GM18870 (cell line): ENCODE measurements around the gene TMEM51.
"Not testable (repeated sequence)": the region's sequence is repeated elsewhere in the genome, so short reads cannot be mapped to it uniquely, and the experiment has no call there.

Source experiments
- ATAC-seq: cut with Tn5 transposase; IDR thresholded peaks from one replicate; pipeline ENCODE4 v1.9.1; 2021; ENCODE audit warnings: moderate library complexity; ENCODE audit not compliant: unreplicated experiment

Gene TMEM51

DNA sequence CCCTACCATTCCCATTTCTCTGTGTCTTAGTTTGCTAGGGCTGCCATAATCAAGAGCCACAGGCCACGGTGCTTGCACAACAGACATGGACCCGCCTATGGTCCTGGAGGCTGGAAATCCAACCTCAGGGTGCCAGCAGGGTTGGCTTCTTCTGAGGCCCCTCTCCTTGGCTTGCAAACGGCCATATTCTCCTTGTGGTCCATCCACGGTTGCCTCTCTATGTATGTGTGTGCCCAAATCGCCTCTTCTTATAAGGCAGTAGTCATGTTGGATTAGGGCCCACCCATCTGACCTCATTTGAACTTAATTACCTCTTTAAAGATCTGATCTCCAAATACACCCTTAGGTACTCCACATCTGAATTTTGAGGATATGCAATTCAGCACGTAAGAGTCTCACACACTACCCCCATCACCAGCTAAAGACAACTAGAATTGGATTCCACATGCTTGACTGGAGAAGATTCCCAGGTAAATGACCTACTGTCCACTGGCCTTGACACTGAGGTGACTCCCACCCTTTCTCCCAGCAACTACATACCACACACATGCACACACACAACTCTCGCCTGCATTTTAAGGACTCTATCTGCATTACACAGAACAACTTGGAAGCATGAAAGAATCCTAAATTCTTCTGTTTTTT, 28.3 kb upstream of the TMEM51 start:
- ATAC-seq, result no peak

DNA sequence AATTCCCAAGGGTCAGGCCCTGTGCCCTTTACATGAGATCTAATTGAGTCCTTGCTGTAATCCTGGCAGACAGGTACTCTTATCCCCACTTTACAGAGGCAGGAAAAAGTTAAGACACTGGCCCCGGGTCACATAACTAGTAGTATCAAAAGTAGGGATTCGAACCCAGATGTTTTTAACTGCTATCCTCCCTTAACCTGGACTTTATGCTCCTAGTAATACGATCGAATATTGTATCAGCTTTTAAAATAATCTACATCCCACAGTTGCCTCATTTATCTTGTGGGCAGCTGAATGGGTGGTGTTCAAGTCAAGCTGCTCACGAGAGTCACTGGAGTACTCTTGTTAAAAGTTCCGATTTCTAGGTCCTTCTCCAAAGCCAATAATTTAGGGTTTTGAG, 25.5 kb upstream of the TMEM51 start:
- no peak for ATAC-seq

DNA sequence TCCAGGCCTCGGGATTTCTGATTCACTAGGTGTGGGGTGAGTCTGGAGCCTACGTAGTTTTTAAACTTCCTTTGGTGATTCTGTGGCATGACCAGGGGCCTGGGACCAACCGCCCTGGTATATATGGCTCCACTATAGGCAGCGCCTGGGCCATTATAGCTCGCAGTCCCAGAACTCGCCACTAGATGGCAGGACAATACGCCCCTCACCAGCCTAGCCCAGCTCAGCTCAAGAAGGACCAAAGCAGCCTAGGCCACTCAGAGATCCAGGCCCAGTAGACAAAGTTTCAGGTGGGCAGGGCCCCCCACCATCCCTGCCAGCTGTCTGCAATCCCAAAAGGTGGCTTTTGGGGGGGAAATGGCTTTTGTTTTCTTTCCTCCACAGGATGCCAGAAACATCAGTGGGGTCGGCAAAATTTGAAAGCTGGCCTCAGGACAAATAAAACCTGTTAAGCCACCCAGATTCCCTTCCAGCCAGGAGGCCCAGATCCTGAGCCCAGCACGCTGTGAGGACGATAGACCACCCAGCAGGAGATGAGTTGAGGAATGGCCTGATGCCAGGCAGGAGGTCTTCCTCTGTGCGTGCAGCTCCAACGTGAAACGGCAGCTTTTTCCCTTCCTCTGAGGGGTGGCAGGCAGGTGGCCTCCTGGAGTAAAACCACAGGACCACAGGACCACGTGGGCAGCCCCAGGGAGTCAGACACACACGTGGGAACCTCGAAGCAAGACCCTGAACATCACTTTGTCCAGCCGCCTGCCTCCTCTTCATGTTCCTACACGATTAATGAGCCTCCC, 24.8 kb upstream of the TMEM51 start:
- no peak for ATAC-seq

DNA sequence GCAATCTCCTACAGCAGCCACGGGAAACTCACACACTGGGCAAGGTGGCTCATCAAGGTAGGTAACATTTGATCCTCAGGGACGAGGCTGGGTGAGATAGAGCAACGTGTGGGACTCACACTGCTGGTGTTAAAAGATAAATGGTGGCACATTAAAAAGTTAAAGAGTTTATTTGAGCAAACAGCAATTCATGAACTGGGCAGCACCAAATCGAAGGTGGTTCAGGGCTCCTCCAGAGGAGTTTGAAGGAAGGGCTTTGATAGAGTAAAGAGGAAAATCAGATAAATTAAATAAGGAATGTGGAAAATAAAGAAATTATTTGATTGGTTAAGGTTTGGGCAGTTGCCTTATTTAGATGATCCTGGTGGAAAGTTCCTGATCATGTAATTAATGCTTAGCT, 23.6 kb upstream of the TMEM51 start:
- no peak for ATAC-seq

DNA sequence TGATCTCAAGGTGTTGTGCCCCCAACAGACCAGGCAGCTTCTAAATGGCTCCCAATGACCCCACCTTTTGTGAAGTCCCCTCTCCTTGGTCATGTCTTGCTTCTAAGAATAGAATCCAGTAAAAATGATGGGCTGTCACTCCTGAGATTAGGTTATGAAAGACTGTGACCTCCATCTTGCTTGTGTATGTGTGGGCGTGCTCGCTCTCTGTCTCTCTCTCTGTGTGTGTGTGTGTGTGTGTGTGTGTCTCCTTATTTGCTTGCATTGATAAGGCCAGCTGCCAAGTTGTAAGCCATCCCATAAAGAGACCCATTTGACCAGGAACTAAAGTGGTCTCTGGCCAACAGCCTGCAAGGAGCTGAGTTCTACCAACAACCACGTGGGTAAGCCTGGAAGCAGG, 22.9 kb upstream of the TMEM51 start:
- ATAC-seq, result no peak

DNA sequence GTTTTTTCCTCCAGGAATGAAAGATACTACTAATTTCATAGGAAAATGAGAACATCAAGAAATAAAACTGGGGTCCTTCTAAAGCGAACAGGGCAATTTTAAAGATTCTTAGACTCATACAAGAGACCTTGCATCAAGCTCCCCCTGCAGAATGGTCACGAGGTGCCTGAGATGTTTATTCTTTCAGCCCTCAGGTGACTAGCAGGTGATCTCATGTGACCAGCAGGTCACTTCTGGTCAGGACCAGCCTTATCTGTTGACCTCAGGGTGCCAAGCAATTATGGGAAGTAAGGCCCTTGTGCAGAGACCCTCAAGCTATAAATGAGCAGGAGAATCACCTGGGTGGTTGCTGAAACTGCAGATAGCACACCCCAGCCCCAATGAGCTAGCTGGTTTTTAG, 20.6 kb upstream of the TMEM51 start:
- no peak for ATAC-seq

DNA sequence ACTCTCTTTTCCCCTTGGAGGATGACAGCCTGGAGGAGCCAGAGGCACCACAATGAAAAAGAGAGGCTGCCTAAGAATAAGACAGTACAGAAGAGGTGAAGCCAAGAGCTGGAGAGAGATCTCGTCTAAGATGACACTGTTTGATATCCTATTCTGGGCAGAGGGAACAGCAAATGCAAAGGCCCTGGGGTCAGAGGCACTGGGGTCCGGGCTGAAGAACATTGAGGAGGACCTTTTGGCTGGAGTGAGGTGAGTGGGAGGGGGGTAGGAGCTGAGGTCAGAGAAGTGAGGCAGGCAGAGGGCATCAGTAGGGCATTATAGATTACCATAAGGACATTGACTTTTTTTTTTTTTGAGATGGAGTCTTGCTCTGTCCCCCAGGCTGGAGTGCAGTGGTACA, 19.3 kb upstream of the TMEM51 start:
- ATAC-seq, result no peak

DNA sequence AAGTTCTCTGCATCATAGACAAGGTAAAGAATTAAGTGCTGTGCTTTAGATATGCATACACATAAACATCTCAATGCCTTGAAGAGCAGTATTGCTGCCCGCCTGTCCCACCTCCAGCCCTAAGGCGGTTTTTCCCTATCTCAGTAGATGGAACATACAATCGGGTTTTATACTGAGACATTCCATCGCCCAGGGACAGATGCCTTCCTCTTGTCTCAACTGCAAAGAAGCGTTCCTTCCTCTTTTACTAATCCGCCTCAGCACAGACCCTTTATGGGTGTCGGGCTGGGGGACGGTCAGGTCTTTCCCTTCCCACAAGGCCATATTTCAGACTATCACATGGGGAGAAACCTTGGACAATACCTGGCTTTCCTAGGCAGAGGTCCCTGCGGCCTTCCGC, 17.9 kb upstream of the TMEM51 start:
- ATAC-seq, result not testable (repeated sequence)

DNA sequence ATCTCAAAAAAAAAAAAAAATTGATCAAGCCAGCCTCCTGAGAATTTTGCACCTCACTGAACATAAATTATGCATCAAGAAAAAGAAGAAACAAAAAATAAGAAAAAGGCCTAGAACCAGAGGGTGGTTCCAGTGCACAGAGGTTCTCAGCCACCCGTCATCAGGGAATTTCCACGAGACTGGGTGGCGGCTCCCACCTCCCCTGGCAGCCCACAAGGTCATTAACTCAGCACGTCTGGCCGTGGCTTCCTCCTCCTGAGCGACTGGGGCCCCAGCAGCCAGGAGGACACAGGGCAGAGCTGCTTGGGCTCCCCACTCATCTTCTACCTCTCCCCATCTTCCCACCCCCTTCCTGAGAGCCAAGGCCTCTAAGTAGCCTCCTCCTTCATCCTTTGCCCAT, 15.7 kb upstream of the TMEM51 start:
- no peak for ATAC-seq

DNA sequence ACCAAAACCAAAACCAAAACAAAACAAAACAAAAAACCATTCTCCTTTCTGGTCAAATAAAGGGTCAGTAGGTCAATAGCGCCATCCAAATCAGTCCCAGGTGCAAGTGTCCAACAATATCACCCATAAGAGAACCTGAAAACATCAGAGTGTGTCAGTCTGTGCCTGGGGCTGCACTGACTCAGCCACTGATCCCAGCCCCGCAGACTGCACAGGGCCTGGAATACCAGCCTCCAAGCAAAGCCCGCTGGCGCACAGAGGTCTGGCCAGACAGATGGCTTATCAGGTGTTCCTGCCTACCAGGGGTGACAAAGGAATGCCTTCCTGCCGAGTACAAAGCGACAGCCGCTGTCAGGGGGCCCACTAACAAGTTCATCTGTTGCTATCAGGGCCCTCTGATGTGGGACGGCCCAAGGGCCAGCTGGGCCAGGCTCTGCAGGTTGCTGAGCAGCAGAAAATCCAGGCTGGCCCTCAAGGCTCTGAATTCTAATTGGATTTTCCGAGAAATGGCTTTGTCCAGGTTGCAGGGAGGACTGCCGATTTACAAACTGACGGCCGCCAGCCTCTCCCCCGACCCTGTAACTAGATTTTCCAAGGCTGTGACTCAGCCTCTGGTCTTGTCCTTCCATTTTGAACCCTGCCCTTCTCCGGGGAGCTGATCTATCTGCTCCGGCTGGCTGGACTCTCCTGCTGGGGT, 13.7 kb upstream of the TMEM51 start:
- ATAC-seq, result no peak

DNA sequence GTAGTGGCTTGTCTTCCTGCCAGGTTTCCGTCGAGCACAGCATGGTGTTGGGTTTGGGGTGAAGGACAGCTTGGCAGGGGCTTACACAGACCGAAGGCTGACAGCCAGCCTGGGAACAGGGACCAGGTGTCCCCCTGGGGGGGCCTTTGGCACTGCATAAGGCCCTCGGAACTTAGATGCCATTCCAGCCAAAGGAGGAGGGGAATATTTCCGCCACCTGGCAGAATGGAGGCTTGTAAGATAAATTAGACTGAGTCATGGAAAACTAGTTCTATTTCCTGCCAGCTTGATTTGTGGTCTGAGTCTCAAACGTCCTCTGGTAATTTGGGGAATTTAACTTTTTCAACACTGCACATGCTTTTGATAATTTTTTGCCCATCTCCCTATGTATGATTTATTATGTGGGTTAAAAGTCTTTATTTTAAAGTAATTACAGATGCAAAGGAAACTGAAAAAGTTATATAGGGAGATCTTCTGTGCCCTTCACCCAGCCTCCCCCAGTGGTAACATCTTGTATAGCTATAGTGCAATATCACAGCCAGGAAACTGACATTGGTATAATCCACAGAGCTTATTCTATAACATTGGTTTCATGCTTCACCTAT, 11.5 kb upstream of the TMEM51 start:
- ATAC-seq, result no peak

DNA sequence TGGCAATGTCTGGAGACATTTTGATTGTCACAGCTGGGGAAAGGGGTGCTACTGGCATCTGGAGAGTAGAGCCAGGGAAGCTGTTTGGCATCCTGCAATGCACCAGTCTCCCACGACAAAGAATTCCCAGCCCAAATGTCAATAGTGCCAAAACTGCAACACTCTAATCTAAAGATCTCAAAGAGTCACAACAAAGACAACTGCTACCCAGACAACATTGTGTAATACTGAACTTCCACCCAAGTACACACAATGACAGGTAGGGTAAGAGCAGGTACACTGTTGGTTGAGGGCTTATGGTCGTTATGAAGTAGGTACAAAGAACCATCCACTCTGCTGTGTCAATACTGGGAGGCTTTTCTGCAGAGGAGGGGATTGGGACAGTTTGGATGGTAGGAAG, 8.2 kb upstream of the TMEM51 start:
- no peak for ATAC-seq

DNA sequence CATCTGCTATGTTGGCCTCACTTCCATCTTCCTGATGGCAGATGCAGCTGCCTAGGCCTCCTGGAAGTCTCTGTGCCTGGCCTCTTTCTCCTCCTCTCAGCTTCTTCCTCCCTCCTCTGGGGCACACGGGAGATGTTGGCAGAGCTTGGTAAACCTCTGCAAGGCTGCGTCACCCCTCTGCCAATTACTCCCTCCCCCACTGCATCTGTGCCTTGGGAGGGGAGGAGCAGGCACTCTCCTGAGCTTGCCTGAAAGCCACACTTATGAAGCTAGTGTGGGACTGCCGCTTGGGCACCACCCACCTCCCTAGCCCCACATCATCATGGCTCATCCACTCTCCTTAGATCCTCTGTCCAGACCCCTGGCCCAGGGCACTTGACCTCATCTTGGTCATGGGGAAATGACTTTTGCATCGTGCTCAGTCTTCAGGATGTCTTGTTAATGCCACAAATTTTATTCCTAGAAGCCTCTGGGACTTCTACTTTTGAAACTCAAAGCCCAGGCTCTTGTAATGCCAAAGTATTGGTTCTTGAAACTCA, 7.3 kb upstream of the TMEM51 start:
- ATAC-seq, result no peak

DNA sequence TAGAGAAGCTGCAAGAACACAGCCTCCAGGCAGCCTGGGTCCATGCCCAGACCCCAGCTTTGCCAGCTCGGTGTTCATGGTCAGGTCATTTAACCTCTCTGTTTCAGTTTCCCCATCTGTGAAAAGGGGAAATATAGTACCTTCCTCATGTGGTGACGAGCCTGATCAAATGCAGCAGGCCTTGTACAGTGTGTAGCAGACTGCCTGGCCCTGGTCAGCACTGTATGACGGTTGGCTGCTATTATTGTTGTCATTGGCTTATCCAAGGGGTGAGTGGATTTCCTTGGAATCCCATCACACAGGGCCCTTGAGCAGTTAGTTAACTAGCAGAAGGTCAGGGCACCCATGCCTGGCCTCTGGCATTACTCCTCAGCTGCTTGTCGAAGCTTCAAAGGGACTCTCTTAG, 6.6 kb upstream of the TMEM51 start:
- no peak for ATAC-seq

DNA sequence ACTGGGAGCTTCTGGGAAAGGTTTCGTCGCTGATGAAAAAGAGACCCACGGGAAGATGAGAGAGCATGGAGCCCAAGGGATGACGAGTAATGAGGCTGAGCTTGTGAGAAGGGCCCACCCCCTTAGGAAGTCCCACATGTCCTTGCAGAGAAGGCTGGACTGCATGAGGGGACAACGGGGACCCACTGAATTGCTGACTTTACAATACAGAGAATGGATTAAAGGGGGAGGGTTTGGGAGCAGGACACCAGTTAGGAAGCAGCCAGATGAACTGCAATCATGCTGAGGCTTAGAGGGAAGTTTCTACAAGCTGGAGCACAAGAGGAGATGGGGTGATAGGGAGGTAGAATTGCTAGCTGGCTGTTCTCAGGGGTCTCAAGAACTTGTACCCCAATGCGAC, 5.5 kb upstream of the TMEM51 start:
- no peak for ATAC-seq

DNA sequence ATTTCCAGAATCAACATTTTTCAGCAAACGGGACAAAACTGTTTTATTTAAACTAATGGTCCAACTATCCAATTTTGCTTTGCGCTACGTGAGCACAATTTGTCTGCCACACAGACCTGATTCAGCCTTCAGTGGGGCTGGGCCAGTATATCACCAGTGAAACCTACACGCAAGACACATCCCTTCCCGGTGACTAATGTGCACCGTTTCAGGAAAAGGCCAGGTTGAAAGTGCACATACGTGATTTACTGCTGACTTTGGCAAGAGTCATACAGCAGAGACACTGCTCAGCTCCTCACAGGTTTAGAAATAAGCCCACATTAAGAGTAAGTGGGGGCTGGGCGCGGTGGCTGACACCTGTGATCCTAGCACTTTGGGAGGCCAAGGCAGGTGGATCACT, 5.1 kb upstream of the TMEM51 start:
- ATAC-seq, result no peak

DNA sequence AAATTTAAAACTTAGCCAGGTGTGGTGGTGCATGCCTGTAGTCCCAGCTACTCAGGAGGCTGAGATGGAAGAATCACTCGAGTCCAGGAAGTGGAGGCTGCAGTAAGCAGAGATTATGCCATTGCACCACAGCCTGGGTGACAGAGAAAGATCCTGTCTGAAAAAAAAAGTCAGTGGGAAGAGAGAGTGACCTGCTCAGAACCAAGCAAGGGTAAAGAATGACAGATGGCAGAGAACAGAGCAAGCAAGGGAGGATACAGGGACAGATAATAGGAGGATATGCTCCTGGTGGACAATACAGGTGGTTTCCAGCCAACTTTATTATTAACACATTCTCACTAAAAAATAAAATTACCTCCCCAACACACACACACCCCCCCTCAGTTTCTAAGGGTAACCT, 4.6 kb upstream of the TMEM51 start:
- ATAC-seq, result no peak

DNA sequence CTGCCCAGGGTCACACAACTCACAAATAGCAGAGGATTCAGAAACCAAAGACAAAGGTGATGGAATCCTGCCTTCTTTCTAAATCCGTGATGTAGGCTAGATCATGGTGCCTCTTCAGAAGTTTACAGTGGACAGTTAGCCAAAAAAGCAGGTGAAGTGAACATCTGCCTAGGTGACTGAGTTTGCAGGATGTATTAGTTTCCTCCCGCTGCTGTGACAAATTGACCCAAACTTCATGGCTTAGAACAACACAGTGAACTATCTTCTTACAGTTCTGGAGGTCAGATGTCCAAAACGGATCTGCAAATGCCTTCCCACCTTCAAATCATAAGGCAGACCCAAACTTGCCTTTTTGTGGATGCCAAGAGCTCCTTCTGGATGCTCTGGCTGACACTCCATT, 3.2 kb upstream of the TMEM51 start:
- ATAC-seq, result no peak

DNA sequence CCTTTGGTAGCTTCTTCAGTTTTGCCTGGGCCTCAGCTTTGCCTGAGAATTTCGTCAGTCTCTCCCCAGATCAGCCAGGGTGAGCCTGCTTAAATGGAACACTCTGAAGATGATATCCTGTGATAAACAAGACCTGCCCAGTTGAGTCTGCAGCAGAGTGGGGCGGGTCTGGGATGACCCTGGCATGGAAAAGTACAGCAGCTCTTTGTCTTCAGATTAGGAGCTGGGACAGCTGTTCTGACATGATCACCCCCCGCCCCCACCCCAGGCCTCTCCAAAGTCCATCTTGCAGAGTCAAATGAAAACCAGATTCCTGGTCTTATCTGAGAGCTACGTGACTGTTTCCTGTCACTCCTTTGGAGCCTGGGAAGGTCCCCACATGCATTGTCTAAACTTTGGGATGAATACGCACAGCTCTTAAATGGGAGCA, 2.2 kb upstream of the TMEM51 start:
- no peak for ATAC-seq

DNA sequence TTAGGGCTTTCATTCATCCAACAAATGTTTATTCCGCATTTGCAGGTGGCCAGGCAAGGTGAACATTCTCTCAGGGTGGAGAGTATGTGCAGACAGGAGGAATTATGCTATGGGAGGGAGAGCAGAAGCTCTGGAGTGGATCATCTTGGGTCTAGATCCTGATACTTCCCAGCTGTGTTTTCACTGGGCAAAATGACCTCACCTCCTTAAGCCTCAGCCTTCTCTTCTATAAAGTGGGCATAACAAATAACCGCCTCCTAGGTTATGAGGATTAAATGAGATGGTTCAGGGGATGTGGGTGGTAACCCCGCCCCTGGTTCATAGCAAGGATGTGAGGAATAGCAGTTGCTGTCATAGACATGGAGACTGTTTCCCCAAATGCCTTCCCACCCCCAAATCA, 1.7 kb upstream of the TMEM51 start:
- no peak for ATAC-seq
